HG02642 (cell line): ENCODE measurements around the gene ITSN2.

ENCODE experiments used
- ATAC-seq: cut with Tn5 transposase; IDR thresholded peaks from one replicate; pipeline ENCODE4 v1.9.1; 2021; ENCODE audit warnings: mild to moderate bottlenecking; ENCODE audit not compliant: unreplicated experiment, poor library complexity

Gene ITSN2

GRCh38 chr2:24191156-24191555, 169.2 kb downstream of the ITSN2 start:
- ATAC-seq: no peak

DNA sequence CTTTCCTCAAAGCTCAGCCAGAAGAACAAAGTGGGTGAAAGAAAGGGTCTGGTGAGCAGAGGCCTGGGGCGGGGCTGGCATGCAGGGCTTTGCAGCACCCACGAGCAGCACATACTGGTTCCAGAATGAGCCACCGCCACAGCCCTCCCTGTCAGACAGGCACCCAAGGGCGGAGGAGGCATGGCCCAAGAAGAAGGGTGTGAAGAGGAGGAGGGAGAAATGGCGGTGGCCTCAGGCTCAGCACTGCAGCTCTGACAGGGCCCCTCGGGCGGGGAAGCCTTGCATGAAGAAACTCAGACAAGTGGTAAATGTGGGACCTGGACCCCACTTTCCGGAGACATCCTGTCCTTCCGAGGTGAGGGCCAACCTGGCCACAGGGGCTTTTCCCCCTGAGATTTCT, 169.8 kb downstream of the ITSN2 start:
- no peak for ATAC-seq

- no peak for ATAC-seq
These were observed 170.8 kb downstream of the ITSN2 start for GRCh38 chr2:24189551-24189950.

DNA sequence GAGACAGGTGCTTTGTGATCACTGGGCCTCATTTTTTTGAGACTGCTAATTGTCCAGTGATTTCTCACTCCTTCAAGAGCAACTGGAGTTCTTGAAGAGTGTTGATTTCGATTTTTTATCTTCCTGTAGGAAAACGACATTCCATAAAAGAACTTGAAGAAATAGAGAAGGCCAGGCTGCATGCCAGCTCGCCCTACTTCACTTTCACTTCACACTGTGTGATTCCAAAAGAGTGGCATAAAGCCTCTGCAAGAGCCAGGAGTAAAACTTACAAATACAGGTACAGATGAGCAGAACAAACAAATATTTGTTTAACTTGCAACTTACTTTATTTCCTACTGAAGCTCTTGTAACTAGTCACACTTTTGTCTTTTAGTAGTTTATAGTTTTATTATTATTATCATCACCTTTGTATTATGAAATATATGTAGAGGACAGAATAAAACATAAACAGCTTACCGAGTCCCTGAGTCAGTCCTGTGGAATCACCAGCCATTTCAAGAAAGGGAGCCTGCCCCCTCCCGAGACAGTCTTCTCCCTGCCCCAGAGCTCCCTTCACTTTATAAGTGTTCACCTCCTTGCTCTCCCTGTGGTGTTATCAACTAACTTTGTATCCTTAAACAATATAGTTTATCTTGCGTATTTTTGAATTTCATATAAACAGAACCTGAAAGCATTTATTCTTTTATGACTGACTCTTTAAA, 176.8 kb downstream of the ITSN2 start:
- no peak for ATAC-seq

GRCh38 chr2:24182507-24182906, 177.8 kb downstream of the ITSN2 start:
- ATAC-seq: no peak

DNA sequence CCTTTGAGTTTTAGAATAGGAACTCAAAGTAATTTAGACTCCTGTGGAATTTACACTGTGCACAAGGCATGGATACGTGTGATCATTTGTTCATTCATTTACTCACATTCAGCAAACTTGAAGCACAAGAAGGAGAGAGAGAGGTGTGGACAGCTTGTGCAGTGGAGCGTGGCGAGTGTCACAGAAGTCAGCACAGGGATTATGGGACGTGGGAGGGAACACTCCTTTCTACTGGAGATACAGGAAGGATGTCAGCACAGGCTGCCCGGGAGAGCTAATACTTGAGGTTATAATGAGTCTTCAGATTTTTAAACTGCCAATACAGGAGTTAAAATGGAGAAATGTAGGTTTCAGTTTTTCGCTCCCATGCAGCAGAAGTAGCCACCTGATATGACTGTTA, 178.5 kb downstream of the ITSN2 start:
- ATAC-seq: no peak

DNA sequence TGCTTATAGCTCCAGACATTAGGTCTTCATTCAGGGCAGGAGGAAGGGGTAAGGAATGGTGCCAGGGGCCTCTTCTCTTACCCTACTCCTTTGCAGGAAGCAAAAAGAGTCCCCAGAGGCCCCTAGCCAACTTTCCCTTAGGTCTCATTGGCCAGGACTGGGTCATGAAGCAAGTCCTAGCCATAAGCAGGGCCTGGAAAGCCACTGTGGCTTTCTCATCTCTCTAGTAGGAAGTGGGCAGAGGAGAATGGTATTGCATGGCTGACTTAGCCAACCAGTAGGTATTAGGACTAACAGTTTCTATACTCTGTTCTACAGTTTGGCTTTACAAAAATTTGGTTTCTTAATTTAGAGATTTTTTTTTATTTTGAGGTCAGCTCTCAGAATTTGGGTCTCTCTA, 180.7 kb downstream of the ITSN2 start:
- no peak for ATAC-seq

DNA sequence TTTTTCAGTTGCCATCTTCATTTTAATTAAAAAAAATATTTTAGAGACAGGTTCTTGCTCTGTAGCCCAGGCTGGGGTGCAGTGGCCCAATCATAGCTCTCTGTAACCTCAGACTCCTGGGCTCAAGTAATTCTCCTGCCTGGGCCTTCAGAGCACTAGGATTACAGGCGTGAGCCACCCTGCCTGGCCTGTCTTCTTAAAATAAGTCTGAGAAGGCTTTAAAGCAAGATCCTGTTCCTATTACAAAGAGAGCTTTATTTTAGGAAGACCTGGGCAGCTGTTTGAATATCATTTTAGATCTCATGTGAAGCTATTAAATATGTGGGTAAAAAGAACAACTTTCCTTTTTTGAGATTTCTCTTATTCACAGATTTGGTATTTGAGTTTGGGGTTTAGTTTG, 184.0 kb downstream of the ITSN2 start:
- ATAC-seq: no peak

- no peak for ATAC-seq
These were observed 184.6 kb downstream of the ITSN2 start for GRCh38 chr2:24175631-24176187.

- no peak for ATAC-seq
These were observed 185.5 kb downstream of the ITSN2 start, which contains the start of gene FAM228A for GRCh38 chr2:24174851-24175277. Gene FAM228A, plus strand, starts transcription at chr2:24175053. Its CDS starts 428 bp downstream, at chr2:24175481.

- ATAC-seq: no peak
These were observed 191.3 kb downstream of the ITSN2 start for GRCh38 chr2:24169023-24169422.

DNA sequence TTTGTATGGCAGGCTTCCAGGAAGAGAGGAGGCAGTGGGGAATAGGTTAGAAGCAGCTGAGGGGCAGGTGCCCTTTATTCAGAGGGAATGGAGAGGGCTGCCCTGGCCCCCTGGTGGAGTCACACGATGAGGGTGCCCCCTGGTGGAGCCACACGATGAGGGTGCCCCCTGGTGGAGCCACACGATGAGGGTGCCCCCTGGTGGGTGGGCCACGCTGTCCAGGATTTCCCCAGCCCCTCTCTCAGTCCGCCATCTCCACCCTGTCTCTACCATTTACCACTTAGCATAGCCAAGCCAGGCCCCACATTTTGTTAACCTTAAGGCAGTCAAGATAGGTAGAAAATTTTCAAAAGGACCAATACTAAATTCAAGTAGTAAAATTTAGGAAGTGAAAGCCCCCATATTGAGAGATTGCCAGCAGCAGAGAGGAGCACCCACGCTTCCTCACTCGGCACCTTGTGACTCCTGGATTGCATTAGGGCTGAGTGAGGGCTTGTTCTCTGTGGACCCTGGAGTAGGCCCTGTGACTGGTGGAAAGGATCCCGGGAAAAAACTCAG, 195.8 kb downstream of the ITSN2 start:
- peak; percentile 82 for ATAC-seq

DNA sequence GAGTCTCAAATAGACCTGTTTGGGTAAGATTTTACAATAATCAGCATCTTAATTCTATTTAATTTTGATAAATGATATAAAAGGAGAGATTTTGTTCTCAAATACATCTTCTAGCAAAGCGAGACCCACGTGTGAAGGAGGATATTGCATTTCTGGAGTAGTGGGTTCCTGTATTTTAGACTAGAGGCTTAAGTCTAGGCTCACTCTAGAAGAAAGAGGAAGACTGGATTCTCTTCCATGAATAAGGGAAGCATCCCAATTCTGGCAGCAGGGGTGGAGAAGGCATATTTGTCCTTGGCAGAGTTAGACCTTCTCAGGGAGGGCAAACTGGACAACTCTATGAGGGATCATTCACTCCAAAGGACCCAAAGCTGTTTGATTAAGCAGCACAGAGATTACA, 196.7 kb downstream of the ITSN2 start:
- ATAC-seq: no peak

GRCh38 chr2:24163186-24163585, 197.2 kb downstream of the ITSN2 start:
- no peak for ATAC-seq

DNA sequence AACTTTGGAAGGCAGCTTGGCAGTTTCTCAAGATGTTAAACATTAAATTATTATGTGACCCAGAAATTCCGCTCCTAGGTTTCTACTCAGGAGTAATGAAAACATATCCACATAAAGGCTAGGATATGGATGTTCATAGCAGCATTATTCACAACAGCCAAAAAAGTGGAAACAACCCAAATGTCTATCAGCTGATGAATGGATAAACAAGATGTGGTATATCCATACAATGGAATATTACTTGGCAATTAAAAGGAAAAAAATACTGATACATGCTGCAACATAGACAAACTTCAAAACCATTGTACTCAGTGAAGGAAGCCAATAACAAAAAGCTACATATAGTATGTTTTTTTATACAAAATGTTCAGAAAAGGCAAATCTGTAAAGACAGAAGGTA, 197.8 kb downstream of the ITSN2 start:
- ATAC-seq: no peak

DNA sequence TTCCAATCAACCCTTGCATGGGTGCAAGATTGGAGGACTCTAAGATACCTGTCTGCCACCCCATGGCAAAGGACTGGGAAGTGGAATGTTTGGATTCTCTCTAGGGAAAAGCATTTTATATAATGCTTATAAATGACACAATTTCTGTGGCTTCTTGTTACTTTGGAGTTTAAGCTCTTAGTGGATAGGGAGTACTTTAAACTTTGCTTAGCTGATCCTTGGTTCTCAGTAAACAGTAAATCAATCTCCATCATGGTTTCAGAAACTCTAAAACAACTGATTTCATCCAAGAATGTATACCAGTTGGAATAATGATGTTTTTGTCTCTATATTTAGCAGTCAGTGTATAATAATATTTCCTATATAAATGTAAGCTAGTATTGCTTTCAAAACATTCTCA, 199.6 kb downstream of the ITSN2 start:
- no peak for ATAC-seq

DNA sequence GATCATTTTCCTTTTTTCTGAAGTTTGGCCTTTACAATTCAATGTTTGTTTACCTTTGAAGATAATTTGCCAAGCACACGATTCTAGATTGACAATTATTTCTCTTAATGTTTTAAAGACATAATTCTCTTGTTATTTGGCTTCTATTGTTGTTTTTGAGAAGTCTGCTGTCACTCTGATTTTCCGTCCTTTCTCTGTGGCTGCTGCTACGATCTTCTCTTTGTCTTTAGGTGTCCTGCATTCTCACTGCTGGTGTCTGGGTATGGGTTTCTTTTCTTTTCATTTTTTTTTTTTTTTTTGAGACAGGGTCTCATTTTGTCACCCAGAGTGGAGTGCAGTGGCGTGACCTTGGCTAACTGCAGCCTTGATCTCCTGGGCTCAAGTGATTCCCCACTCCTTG, 200.6 kb downstream of the ITSN2 start:
- ATAC-seq: no peak

DNA sequence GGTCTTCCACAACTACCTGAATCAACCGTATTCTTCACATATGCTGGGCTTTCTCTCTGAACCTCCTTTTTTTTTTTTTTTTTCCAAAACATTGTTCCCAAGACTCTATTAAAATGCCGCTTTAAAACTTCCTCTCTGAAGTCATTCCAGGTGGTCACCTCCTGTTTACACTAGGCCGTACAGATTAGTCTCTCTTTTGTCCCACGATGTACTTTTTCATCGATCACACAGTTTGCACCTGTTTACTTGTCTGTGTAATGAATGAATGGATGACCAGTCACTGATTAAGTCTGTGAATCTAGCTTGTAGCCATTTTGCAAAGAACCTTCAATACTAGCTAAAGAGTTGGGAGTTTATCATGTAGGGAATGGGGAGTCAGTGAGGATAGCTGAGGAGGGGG, 202.2 kb downstream of the ITSN2 start:
- ATAC-seq: no peak

GRCh38 chr2:24153478-24153877, 206.9 kb downstream of the ITSN2 start:
- ATAC-seq: no peak
